GM12874 (cell line): ENCODE results near the gene ZNF195.

Source experiments
- CTCF ChIP-seq: IDR thresholded peaks from 2 replicates; pipeline ENCODE4 v1.5.1; 2011; ENCODE audit warnings: low read depth, mild to moderate bottlenecking, control low read depth, low read length, moderate library complexity; ENCODE audit not compliant: insufficient read depth

ZNF195 gene

GRCh38 chr11:3378426-3379423, at the start of gene ZNF195:
Gene ZNF195 (minus strand): TSS chr11:3379146. CDS start chr11:3379040, 106 bp downstream.
- TF ChIP-seq CTCF: no peak

- TF ChIP-seq CTCF: peak; percentile 39
Observed at GRCh38 chr11:3417047-3417446, 38.1 kb upstream of the ZNF195 start.

GRCh38 chr11:3412837-3413236, 33.9 kb upstream of the ZNF195 start:
- no peak for TF ChIP-seq CTCF

GRCh38 chr11:3408722-3409121, 29.8 kb upstream of the ZNF195 start:
- TF ChIP-seq CTCF: peak; percentile 74

- TF ChIP-seq CTCF: no peak
Observed at GRCh38 chr11:3382613-3383285, 3.8 kb upstream of the ZNF195 start.

GRCh38 chr11:3381794-3382193, 2.8 kb upstream of the ZNF195 start:
- no peak for TF ChIP-seq CTCF
